GM11168 (cell line): ENCODE measurements around the gene FBXL16.

ENCODE experiments used
- in situ Hi-C: fragments of 300-500 bp; cut with MboI; formaldehyde crosslinking; loops from one replicate; pipeline ENCODE4 v1.12.0; 2022; ENCODE audit warnings: low sequenced_read_pairs; ENCODE audit not compliant: unreplicated experiment

Gene FBXL16

DNA sequence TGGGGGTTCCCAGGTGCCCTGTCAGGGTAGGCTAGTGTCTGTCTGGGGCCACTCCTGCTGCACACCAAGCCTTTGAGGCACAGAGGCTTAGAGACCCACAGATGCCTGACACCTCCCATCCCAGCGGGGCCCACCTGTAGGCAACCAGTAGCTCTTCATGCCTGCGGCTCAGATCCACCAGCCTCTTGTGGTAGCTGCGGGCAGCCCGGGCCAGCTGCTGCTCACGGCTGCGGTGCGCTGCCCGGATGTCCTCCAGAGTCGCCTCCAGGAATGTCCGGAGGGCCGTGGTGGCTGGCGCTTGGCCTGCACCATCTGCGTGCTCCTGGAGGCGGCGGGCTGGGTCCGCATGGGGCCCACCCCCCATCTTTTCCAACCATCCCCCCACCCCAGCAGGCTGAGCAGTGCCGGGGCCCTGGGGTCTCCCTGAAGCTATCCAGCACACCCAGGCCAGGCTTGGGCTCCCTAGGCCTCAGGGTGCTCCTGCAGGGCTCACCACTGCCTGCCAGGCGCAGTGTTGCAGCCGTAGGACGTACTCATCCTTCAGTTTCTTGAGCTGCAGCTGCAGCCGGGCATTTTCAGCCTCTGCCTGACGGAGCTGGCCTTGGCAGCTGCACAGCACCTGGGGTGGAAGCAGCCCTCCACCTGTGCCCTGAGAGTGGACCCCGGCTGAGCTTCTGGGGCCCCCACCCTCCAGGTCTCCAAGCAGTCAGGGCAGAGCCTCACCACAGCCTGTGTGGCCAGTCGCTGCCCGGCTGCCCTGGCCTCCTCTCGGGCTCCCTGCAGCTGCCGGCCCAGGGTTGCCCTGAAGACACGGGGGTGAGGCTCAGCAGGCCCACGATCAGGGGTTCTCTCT, 18.8 kb upstream of the FBXL16 start:
- in situ Hi-C loops: no loop called here

DNA sequence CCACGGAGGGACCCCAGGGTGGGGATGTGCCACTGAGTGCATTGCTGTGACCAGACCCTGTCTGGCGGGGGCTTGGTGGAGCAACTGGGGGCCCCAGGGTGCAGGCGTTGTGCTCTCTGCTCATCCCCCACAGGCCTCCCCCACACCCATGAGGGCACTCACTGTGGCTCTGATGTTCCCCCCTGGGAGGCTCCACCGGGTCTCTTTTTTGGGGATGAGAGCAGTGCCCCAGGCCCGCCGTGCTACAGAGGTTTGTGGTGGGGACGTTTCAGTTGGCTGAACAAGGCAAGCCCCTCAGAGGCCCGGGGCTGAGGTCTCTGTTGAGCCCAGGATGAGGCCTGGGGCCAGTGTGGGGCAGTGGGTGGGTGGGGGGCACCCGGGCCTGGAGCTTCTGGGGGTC, 18.1 kb upstream of the FBXL16 start:
- in situ Hi-C loops: no loop called here

DNA sequence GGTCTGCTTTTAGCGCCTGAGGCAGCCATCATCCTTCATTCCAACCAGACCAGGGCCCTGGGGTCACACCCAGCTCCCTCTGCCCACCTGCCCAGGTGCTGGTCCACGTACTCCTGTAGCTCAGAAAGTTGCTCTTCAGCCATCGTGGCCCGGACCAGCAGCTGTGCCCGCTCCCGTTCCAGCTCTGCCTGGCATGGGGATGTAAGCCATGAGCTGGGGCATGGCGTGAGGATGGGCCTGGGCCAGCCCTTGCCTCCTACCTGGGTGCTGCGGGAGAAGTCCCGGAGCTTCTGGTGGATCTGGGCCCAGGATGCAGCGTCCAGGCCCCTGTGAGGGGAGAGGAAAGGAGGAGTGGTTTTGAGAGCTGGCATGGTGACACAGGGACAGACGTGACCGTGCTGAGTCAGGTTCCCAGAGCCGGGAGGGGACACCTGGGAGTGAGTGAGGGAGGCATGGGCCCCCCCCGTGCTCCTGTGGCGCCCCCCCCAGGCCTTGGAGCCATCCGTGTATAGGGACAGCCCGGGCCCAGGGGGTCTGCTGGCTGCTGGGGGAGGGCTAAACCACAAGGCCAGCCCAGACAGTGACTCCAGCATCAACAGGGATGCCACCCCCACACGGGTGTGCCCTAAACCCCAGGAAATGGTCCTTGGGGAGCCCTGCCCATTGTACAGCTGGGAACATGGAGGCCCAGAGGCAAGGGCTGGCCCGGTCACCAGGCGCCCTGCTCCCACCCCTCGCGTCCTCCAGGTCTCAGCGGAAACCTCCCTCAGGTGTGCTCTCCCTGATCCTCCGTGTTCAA, 17.4 kb upstream of the FBXL16 start:
- in situ Hi-C loops: no loop called here

DNA sequence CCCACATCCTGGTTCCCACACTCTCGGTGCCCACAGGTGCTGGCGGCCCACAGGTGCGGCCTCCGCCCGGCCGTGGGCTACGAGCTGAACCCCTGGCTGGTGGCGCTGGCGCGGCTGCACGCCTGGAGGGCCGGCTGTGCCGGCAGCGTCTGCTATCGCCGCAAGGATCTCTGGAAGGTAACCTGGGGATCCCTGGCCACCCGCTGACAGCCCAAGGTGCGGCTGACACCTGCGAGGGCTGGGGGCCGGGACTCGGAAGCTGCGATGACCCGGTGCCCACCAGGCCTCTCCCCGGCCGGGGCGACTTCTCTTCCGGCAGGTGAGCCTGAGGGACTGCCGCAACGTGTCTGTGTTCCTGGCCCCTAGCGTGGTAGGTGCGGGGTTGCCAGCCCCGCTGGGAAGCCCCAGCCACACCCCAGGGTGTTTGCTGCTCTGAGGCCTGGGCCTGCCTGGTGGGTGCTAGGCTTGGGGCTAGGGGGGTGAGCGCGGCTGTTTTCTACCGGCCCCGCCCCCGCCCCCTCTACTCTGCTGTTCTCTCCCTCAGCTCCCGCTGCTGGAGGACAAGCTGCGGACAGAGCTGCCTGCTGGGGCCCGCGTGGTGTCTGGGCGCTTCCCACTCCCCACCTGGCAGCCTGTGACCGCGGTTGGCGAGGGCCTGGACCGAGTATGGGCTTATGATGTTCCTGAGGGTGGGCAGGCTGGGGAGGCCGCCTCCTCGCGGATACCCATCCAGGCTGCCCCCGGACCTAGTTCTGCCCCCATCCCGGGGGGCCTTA, 16.4 kb upstream of the FBXL16 start:
- in situ Hi-C loops: no loop called here

DNA sequence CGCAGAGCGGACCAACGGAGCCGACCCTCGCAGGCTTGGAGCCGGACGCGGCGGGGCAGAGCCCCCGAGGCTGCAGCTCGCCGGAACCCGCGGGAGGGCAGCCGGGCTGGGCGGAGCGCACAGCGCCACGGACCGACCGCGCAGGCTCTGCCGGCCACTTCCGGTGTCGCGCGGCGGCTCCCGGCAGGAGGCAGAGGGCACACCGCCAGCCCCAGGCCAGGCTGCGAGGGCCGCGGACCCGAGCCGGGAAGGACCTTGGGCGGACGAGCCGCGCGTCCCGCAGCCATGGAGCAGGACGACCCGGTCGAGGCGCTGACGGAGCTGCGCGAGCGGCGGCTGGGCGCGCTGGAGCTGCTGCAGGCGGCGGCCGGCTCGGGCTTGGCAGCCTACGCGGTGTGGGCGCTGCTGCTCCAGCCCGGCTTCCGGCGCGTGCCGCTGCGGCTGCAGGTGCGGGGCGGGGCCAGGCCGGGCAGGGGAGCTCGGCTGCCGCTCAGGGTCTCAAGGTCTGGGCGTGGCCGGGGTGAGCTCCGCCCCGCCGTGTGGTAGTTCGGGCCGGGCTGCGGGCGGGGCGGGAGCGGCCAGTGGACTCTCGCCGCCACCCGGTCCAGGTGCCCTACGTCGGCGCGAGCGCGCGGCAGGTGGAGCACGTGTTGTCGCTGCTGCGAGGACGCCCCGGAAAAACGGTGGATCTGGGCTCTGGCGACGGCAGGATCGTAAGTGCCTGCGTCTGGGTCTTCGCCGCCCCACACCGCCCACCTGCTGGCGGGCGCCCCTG, 15.6 kb upstream of the FBXL16 start, which contains the start of gene ANTKMT:
TSS of gene ANTKMT (plus strand) at position 157 of the 775 bp plus-strand sequence. CDS start at position 286, 129 bp downstream.
- in situ Hi-C loops: no loop called here

DNA sequence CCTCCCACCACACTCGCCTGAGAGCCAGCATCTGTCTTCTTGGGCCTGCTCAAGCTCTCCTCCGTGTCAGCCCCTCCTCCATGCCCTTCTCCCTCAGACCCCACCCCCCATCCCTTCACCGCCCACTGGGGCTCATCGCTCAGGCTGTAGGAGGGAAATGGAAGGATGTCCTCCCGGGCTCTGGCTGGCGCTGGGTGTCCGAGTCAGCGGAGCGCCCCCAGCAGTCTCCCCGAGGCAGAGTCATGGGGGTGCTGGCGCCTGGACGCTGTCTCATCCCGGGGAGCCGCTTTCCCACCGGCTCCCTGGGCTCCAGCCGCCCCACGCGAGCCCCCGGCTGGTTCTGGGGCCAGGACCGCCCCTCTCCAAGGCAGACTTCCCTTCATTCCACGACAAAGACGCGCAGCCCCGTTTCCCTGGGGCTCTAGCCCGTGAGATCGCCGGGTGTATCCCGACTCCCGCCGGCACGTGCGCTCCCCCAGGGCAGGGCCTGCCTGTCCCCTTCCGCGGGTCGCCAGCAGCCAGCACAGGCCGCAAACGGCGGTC, 14.9 kb upstream of the FBXL16 start:
- in situ Hi-C loops: no loop called here

DNA sequence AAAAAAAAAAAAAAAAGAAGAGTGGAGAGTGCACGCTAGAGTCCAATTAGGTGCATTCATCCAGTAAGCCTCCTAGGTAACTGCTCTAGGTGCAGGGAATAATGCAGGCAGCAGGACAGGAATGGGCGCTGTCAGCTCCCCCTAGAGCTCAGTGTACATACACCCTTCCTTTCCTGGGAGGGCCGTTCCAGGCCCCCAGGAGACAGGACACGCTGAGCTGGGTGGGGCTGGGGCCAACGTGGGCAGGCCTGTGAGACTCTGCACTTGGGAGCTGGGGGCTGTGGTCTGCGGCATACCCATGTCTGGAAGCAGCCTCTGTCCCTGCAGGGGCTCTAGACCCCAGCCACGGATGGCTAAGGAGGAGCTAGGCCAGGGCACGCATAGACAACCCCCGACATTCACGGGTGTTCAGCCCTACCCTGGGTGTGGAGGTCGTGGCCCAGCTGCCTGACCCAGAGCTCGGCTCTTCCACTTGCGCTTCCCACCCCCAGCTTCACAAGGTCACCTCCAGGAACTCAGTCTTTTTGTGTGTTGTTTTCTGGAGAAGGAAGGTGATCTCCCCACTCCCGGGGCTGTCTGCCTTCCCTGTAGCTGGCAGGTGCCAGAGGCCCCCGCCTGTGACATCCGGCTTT, 14.3 kb upstream of the FBXL16 start:
- in situ Hi-C loops: no loop called here

DNA sequence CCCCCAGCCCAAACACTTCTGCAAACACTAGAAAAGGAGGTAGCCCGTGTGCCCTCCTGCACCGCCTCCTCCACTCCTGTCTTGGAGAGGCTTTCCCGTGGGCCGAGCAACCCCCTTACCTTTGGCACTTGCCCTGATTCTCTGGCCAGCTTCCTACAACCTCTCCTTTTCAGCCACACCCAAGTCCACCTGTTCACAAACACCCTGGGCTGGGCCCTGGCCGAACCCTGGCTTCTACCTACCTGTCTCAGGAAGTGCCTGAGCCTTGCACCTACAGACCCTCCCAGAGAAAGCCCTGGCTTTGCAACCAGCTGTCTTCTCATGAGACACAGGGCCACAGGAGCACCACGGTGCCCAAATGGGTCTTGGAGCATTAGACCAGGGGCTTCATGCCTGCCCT, 13.3 kb upstream of the FBXL16 start:
- in situ Hi-C loops: no loop called here

DNA sequence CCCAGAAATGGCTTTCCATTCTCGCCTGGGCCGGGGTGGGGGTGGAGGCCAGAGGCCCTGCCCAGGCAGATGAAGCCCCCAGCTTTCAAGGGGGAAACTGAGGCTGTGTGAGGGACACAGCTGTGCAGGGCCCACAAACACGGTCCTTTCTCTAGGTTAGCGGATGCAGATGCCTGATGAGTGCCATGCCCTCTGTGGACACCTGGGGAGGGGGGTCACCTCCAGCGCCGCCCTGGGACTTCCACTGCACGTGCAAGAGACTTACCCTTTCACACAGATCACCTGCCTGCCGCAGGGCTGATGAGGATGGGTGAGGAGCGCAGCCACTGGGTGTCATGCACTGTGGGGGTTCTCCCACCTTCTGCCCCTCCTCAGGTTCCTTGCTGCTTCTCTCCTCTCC, 12.8 kb upstream of the FBXL16 start:
- in situ Hi-C loops: no loop called here

DNA sequence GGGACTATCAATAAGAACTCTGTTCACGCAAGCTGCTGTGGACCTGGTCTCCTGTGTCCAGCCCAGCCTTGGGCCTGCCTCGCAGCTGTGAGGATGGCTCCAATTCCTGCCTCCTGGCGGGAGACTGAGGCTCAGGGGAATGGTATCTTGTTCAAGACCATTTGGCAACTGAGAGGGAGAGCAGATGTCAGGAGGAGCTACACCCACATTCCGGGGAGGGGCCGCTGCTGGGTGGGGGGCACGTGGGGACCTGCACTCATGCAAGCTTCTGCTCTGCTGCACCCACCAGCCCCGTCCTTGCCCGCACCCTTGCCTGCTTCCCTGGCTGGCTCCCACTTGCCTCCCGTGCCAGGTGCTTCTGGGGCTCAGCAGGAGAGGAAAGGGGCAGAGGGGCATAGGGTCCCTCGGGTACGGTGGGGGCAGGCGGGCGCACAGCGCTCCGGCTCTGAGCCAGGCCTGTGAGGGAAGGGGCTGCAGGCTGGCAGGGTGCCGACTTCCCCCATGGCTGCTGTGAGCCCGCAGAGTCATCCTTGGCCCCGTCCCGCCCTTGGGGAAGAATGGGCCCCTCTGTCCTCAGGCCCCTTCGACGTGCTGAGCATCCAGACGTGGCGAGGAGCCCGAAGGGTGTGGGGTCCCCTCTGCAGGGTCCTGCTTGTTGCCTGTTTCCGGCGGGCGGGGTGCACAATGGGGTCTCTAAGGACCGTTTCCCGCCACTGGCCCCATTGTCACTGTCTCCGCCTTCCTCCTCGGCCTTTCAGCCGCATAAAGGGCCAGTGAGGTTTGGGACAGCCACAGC, 12.0 kb upstream of the FBXL16 start:
- in situ Hi-C loops: no loop called here

DNA sequence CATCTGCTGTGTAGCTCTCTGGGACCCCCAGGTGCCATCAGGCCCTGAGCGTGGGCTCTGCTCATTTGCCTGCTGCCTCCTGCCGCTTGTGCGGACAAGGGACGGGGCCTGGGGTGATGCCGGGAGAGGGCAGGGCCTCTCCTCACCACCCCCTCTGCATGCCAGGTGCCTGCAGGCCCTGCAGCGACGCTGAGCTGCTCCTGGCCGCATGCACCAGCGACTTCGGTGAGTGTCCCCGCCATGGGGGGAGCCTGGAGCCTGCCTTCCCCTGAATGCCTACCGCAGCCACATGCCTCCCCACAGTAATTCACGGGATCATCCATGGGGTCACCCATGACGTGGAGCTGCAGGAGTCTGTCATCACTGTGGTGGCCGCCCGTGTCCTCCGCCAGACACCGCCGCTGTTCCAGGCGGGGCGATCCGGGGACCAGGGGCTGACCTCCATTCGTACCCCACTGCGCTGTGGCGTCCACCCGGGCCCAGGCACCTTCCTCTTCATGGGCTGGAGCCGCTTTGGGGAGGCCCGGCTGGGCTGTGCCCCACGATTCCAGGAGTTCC, 11.2 kb upstream of the FBXL16 start:
- in situ Hi-C loops: no loop called here

DNA sequence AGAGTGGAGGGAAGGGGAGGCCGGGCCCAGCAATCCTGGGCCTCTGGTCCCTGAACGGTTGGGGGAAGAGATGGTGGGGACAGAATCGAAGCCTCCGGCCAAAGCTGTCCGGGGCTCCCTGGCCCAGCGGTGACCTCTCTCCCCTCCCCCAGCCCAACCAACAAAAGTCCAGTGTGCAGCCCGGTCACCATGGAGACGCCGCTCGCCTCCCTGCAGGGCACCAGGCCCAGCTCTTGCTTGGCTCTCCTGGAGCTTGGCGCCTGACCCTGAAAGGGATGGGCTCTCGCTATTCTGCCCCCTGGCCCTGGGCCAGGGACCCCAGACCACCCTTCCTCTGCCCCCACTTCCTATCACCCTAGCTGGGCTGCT, 10.6 kb upstream of the FBXL16 start:
- in situ Hi-C loops: no loop called here

DNA sequence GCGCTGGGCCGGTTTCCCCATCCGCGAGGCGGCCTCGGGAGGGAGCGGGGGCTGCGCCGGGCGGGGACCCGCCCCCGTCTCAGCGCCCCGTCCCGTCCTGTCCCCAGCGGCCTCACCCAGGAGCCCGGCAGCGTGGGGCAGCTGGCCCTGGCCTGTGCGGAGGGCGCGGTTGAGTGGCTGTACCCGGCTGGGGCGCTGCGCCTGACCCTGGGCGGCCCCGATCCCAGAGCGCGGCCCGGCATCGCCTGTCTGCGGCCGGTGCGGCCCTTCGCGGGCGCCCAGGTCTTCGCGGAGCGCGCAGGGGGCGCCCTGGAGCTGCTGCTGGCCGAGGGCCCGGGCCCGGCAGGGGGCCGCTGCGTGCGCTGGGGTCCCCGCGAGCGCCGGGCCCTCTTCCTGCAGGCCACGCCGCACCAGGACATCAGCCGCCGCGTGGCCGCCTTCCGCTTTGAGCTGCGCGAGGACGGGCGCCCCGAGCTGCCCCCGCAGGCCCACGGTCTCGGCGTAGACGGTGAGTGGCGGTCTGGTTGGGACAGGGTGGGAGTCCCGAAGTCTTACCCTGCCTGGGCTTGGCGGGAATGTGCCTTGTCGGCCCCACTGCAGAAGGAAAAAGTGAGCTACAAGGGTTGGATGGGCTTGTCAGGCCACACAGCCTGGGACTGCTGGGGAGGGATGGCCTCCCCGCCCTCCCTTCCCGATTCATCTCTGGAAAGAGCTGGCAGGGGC, 10.0 kb upstream of the FBXL16 start:
- in situ Hi-C loops: no loop called here

DNA sequence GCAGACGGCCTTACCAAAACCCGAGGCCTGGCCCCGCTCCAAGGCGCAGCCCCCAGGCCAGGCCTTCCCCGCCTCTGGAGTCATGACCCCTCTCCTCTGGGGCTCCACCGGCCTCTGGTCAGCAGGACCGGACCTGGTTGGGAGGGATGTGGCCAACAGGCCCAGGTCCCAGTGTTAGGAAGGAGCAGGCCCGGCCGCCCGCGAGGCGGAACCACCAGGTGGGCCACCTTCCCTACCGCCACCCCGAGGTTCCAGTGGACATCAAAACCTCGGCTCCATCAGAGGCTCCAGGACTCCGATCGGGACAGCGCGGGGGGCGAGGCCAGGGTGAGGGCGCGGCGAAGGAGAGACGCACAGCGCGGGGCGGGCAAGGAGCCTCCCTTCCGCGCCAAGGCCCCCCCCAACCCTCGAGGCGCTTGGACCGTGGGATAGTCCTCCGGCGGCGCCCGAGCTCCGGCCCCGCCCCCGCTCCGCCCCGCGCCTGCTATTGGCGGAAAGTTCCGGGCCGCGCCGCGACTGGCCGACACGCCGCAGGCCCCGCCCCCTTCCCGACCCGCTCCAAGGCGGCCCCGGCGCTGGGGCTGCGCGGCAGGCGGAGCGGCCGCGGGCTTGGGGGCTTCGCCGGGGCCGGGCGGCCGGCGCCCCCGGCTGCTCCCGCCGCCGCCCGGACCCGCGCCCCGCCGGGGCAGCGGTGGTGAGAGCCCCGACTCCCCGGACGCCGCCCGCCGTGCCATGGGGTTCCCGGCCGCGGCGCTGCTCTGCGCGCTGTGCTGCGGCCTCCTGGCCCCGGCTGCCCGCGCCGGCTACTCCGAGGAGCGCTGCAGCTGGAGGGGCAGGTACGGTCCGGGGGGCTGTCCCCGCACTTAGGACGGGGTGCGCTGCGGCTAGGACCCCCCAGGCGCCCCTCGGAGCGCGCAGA, 9.2 kb upstream of the FBXL16 start, which contains the start of gene METRN:
TSS of gene METRN (plus strand) at position 561 of the 919 bp plus-strand sequence. CDS start at position 733, 172 bp downstream.
- in situ Hi-C loops: loop anchor here (5.0 kb wide), 1 partner anchor 72 kb away; the partner anchor contains the start of genes CHTF18 and RPUSD1

DNA sequence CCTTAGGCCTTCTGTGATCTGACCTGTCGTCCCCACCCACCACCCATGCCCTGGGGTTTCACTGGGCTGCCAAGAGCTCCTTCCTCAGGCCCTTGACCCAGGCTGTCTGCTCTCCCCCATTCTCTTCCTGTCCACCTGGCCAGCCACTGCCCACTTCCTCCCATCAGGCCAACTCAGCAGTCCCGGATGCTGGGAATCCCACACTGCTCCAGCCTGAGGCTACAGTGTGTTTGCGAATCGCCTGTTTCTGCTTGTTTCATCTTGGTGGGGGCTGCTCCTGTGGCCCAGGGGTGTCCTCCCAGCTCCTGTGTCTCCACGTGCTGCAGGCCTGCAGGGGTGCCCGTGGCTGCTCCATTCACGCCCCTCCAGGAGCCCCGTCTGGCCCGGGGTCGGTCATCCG, 8.5 kb upstream of the FBXL16 start:
- in situ Hi-C loops: loop anchor here (5.0 kb wide), 1 partner anchor 73 kb away; the partner anchor contains the start of genes CHTF18 and RPUSD1

DNA sequence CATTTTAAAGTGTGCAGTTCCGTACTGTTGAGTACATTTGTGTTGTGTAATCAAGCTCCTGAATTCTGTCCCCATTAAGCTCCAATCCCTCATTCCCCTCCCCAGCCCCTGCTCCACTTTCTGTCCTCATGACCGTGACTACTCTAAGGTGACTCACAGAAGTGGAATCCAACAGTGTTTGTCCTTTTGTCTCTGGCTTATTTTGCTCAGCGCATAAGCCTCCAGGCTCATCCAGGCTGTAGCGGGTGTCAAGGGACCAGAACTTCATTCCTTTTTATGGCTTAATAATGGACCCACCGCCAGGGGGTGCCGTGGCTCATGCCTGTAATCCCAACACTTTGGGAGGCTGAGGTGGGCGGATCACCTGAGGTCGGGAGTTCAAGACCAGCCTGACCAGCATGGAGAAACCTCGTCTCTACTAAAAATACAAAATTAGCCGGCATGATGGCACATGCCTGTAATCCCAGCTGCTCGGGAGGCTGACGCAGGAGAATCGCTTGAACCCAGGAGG, 7.2 kb upstream of the FBXL16 start:
- in situ Hi-C loops: loop anchor here (5.0 kb wide), 1 partner anchor 75 kb away; the partner anchor contains the start of genes CHTF18 and RPUSD1
